ENCODE results near the gene SPAG9. TPM values are rescaled to one million over a fixed set of nuclear protein-coding genes. Genes with fewer than 3 reads are reported as not detected.

SPAG9 gene
- total RNA-seq, 1 experiment from 2014 or later, result 77.6 TPM

DNA sequence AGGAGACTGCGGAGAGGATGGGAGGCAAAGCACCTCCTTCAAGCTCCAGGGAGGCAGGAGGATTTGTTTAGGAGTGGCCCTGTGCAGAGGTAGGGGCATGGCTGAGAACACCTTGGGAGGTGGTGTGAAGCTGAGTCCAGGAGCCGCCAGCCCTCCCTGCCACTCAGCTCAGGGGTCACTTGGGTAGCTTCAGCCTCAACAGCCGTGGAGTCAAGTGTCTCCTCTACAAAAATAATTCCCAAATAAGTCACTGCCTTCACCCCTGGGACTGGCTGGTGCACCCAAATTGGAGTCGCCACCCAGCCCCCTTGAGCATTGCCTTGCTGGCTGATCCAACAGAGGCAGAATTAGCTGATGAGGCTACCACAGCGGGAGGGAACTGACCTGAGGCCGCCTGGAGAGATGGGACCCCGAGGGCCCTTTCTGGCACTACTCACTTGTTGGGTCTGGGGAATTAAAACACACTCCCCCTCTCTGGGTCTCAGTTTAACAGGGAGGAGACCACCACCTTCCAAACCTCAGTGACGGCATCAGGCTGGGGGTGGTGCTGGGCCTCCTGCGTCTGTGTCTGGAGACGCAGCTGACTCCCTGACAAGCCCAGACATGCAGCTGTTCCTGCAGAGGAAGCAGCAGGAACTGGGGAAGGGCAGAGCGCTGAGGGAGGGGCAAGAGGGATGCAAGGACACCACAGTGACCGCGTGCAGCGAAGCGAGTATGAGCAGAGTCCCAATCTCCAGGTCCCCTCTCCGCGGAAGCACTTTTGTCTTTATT, 166.7 kb downstream of the SPAG9 start:
- ChIA-PET RAD21 (ENCODE audit: low non-redundant PET in 1 of 2, low total read pairs in 2 of 2, uncharacterized antibody in 2 of 2, unreplicated experiment in 2 of 2) (interaction anchor here in 1 of 2 experiments (0.8 kb wide), 1 partner anchor 91 kb away, joined by 3 read pairs; no protein-coding TSS in a partner anchor), POLR2A (interaction anchor here (0.6 to 6.9 kb wide), 3 partner anchors 89 to 754 kb away, joined by 3 to 88 read pairs (median 6); partner anchors contain the start of gene TOB1), CTCF (interaction anchor here (0.6 to 8.3 kb wide), 5 partner anchors 9 to 171 kb away, joined by 3 to 85 read pairs (median 5); no protein-coding TSS in a partner anchor)
- ATAC-seq (no peak), DNase-seq (ENCODE audit: low read depth, low spot score) (no peak)
- intact Hi-C loops (cut with micrococcal nuclease), result no loop called here
- H3K4me1 ChIP-seq (ENCODE audit: control insufficient read depth in 1 of 2, insufficient read depth in 2 of 2, low read length in 2 of 2), result peaks cover 51 to 70% of the 10 kb centered on the region in 2 experiments
- peak overlapping the region; percentile 44 for H3K4me2 ChIP-seq (ENCODE audit: low read length)
- no peaks in the 10 kb centered on the region for H3K79me2 ChIP-seq (ENCODE audit: insufficient read depth, low read length)
- H3K9ac ChIP-seq (ENCODE audit: low read length), result peak overlapping the region; percentile 5; the same call in 1 of the 2 replicates
- H3K9me2 ChIP-seq (ENCODE audit: insufficient read depth), result no peaks in the 10 kb centered on the region
- no peaks in the 10 kb centered on the region for H3K9me3 ChIP-seq (ENCODE audit: control insufficient read depth in 1 of 2, insufficient read depth in 1 of 2, low read depth in 1 of 2, low read length in 2 of 2)
- H2AFZ ChIP-seq (ENCODE audit: low read depth, low read length, poor library complexity, severe bottlenecking), result no peak overlapping the region
- H3K4me3 ChIP-seq (replicated peaks in 1 of 2; ENCODE audit: low read depth in 1 of 2, low read length in 2 of 2), result no peak overlapping the region
- no peaks in the 10 kb centered on the region for H3K36me3 ChIP-seq (ENCODE audit: control insufficient read depth in 1 of 2, insufficient read depth in 2 of 2, low read length in 2 of 2)
- no peaks in the 10 kb centered on the region for H3K27me3 ChIP-seq (ENCODE audit: insufficient read depth, low read length)
- no TSS peak for BruUV-seq (replicated peaks)
- TF ChIP-seq JUND (IDR thresholded peaks at IDR 0.05), result no peak
- no peak for TF ChIP-seq ELF1 (IDR thresholded peaks at IDR 0.05; ENCODE audit: borderline replicate concordance, low read depth)
- peak; percentile 8 for TF ChIP-seq TCF7L2 (IDR thresholded peaks at IDR 0.05; ENCODE audit: borderline replicate concordance, extremely low read depth, insufficient read depth, insufficient read length)
- H3K27ac ChIP-seq (ENCODE audit: low read depth, low read length), result peak overlapping the region; percentile 49; the same call in 1 of the 2 replicates
- H4K20me1 ChIP-seq (ENCODE audit: insufficient read depth), result no peaks in the 10 kb centered on the region

DNA sequence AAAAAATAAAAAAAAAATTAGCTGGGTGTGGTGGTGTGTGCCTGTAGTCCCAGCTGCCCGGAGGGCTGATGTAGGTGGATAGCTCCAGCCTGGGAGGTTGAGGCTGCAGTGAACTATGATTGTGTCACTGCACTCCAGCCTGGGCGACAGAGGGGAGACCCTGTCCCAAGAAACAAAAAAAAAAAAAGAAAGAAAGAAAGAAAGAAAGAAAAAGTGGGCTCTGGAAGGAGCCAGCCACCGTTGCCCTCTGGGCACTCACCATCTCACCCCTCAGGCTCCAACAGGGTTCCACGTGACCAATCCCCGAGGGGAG, 167.2 kb downstream of the SPAG9 start:
- no peaks in the 10 kb centered on the region for H3K27me3 ChIP-seq (ENCODE audit: insufficient read depth, low read length)
- H2AFZ ChIP-seq (ENCODE audit: low read depth, low read length, poor library complexity, severe bottlenecking), result no peak overlapping the region
- H3K9me2 ChIP-seq (ENCODE audit: insufficient read depth), result no peaks in the 10 kb centered on the region
- H3K9me3 ChIP-seq (ENCODE audit: control insufficient read depth in 1 of 2, insufficient read depth in 1 of 2, low read depth in 1 of 2, low read length in 2 of 2), result no peaks in the 10 kb centered on the region
- RAD21 ChIA-PET (ENCODE audit: low non-redundant PET in 1 of 2, low total read pairs in 2 of 2, uncharacterized antibody in 2 of 2, unreplicated experiment in 2 of 2), result interaction anchor here (0.8 to 1.2 kb wide), 2 partner anchors 90 to 171 kb away, joined by 3 read pairs; no protein-coding TSS in a partner anchor
- H4K20me1 ChIP-seq (ENCODE audit: insufficient read depth), result no peaks in the 10 kb centered on the region
- no peak for TF ChIP-seq CBX3 (IDR thresholded peaks at IDR 0.05; ENCODE audit: low read depth)
- no peak for TF ChIP-seq ZFX (IDR thresholded peaks at IDR 0.05)
- no peak for TF ChIP-seq SP1 (IDR thresholded peaks at IDR 0.05; ENCODE audit: low read depth)
- ATAC-seq, result no peak
- H3K79me2 ChIP-seq (ENCODE audit: insufficient read depth, low read length), result no peaks in the 10 kb centered on the region
- no peaks in the 10 kb centered on the region for H3K36me3 ChIP-seq (ENCODE audit: control insufficient read depth in 1 of 2, insufficient read depth in 2 of 2, low read length in 2 of 2)
- no TSS peak for BruUV-seq (replicated peaks)
- H3K27ac ChIP-seq (ENCODE audit: low read depth, low read length), result peak overlapping the region; percentile 49; the same call in 1 of the 2 replicates
- POLR2A ChIA-PET, result interaction anchor here (0.6 to 6.9 kb wide), 3 partner anchors 88 to 754 kb away, joined by 3 to 88 read pairs (median 6); partner anchors contain the start of gene TOB1
- H3K9ac ChIP-seq (ENCODE audit: low read length), result peak overlapping the region; percentile 5; the same call in 1 of the 2 replicates
- CTCF ChIA-PET, result interaction anchor here (0.6 to 8.3 kb wide), 5 partner anchors 10 to 170 kb away, joined by 3 to 85 read pairs (median 5); no protein-coding TSS in a partner anchor
- peaks cover 54 to 75% of the 10 kb centered on the region in 2 experiments for H3K4me1 ChIP-seq (ENCODE audit: control insufficient read depth in 1 of 2, insufficient read depth in 2 of 2, low read length in 2 of 2)
- no peak for DNase-seq (ENCODE audit: low read depth, low spot score)
- intact Hi-C loops (cut with micrococcal nuclease), result no loop called here
- H3K4me2 ChIP-seq (ENCODE audit: low read length), result peak overlapping the region; percentile 44
- no peak overlapping the region for H3K4me3 ChIP-seq (replicated peaks in 1 of 2; ENCODE audit: low read depth in 1 of 2, low read length in 2 of 2)
